ENCODE measurements around the gene BHMT2.

The BHMT2 gene, protein sequence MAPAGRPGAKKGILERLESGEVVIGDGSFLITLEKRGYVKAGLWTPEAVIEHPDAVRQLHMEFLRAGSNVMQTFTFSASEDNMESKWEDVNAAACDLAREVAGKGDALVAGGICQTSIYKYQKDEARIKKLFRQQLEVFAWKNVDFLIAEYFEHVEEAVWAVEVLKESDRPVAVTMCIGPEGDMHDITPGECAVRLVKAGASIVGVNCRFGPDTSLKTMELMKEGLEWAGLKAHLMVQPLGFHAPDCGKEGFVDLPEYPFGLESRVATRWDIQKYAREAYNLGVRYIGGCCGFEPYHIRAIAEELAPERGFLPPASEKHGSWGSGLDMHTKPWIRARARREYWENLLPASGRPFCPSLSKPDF

DNA sequence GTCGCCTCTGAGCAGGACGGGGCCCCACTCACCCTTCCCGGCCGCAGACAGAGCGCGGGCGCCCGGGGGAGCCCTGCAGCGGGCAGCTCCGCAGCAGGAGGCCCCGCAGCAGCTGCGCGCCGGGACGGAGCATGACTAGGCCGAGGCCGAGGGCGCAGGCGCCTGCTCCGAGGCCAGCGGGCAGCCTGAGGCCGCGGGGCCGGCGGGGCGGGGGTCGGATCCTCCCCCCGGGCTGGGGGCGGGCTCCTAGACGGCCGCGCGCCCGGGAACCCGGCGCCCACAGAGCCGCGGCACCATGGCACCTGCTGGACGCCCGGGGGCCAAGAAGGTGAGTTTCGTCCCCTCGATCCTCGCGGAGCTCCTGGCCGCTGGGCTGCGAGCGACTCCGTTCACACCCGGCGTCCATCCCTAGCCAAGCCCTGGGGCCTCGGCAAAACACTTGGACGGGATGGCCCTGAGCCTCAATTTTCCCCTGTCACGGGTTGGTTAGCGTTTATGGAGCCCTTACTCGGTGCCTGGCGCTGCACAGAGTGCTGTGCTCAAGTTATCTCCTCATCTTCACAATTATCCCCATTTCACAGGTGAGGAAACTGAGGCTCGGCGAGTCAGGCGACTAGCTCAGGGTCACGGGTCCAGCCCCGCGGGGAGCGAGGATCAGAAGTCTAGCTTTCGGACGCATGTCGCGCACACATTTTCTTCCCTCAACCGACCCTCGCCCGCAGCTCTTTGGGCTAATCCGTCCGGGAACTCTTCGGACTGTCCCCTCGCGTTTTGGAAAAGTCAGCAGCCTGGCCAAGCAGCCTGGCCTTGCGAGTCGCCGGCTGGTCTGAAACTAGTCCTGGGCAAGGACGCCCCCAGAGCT, at the start of gene BHMT2, which contains the start of gene DMGDH:
TSS of gene BHMT2 (plus strand) at position 280 of the 862 bp plus-strand sequence. CDS start at position 296, 16 bp downstream.
TSS of gene DMGDH (minus strand) at position 187 of the 862 bp plus-strand sequence. CDS start at position 133, 54 bp downstream.
- DNase-seq = no peak

DNA sequence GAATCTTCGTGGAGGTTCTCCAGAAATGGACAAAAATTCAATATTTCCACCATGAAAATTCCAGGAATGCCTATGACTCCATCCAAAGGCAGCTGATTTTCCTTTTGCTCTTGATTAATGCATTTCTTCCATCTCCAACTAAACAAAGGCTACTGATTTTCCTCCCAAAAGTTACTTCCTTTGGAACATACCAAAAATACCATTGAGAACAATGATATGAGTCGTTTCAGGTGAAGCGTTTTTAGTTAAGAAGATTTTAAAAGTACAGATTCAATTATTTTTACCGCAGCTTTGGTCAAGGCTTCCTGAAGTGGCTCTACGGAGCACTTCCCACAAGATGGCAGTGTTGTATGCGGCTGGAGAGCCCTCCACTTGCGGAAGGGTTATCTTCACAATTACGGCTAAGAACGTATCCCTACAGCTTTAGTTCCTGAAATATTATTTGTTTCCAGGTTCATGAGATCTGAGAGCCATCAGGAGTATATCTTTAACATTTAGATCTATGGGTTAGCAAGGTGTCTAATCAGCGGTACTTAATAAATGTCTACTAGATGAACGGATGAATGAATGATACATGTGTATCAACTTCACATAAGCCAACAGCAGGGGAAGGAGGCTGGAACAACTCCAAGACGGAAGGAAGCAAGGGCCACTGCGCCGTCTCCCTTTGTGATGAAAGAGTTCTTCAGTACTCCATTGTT, 48.6 kb upstream of the BHMT2 start:
- DNase-seq = peak; percentile 88

DNA sequence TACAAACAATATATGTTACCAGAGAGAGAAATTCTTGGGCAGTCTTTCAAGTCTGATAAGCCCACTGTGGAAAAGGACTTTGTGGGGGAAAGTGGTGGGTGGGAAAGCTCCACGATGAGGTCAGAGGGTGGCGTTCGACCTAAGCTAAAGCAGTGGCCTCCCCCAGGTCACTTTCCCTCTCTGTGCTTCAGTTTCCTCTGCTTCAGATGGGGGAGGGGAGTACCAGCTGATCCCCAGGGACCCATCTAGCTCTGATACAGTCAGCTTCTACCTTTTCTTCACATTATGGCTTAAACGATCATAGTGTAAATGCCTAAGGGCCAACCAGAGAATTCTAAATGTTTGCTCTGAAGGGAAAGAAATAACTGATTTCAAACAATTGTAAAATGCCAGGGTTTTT, 47.8 kb upstream of the BHMT2 start:
- DNase-seq = no peak

DNA sequence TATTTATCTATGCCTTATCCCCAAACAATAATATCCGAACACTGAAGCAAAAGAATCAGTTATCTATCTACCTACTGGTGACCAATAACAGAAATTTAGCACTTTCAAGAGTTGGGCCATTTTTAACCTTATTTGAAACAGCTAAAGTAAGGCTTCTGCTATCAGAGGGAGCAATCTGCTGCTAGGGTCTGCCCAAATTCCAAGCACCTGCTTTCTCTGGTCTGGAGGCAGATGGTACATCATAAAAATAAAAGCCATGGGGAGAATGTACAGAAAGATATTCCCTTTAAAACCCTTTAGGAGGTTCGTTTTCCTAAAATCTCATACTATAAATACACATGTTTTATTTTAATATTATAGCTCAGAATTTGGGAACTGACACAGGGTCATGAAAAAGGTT, 46.8 kb upstream of the BHMT2 start:
- DNase-seq = no peak

DNA sequence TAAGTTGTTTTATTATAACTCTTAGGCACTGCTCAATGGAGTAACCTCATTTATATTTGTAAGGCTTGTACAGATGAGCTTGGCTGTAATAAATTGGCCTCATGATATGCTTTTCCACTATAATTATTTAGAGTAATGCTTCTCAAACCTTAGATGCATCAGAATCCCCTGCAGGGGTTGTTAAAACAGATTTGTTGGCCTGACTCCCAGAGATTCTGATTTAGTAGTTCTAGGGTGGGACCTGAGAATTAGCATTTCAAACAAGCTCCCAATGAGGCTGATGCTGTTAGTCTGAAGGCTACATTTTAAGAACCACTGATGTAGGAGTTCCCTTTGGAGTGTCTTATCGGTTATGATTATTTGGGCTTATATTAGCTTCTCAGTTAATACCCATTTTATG, 46.2 kb upstream of the BHMT2 start:
- no peak for DNase-seq

DNA sequence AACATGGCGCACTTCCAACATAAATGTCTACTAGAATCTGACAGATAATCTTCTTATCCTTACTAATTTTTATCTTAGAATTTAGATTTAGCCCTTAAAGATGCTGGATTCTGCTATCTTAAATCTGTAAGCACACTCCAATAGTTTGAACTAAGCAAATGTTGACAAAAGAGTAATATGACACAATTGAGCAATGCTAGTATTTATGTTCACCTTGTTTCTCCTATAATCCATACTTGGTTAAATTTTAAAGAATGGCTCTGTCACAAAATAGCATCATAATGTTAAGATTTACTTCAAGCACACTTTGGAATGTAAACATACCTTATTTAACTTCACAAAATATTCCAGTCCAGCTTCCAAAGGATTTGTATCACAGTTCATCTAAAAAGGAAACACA, 45.6 kb upstream of the BHMT2 start:
- no peak for DNase-seq

DNA sequence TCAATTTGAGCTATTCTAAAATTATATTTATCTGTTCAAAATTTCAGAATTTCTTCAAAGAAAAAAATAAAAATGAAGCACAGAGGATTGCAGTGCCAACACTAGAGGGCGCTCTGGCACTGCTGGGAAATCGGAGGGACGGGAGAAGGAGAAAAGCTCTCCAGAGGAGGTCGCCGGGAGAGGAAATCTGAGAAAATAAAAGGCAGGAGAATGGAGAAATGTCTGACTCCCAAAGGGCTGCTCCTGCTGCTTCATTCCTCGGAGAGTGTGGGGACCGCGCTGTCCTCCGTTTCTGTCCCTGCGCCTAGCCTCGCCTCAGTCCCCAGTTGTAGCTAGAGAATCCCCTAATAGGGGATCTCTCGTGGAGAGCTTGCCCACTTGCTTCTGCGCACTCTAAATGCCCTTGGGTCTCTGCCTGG, 44.5 kb upstream of the BHMT2 start:
- DNase-seq = peak; percentile 69

DNA sequence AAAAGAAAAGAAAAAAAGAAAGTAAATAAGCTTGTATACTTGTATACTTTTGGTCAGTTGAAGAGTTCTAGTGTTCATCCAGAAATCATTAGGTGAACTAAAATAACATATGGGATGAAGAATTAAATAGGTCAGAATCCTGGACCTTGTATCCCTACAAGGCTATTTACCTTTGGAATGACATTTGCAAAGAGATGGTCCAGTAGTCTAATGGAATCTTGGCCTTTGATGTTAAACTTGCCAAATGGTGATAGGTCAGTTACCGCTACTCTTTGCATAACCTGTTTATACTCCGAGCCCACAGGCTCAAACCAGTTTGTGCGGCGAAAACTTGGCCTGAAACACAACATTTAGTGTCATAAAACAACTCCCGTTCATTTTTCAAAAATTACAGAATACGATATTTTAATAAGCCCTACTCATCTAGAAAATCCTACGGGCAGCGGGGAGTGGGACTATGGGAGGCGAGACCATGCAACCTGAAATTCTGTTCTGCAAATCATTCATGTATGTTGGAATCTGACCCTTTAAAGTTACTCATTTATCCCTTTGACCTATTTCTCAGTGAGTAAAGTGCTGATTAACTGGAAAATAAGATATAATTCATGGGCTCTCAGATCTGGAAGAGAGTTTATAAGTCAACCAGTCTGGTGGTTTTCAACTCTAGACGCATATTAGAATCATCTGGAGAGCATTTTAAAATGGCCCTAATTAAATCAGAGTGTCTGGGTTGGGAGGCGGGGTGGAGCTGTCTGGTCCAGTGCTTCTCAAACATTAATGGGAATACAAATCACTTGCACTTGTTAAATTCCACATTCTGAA, 38.7 kb upstream of the BHMT2 start:
- DNase-seq = peak; percentile 94

DNA sequence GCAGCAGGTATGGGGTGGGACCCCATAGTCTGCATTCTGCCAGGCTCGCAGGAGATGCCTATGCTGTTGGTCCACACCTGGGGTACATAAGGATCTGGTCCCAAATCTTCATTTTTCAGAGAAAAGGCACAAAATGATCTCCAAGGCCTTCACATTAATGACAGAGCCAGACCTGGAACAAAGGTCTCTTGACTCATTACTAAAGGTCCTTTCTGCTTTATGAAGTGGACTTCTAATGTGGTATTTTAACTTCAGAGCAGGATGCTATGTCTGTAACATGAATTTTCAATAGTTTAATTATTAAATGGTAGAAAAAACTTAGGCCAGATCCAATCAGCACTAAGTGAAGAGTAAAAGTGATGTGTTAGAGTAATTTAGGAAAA, 38.1 kb upstream of the BHMT2 start:
- DNase-seq = no peak

DNA sequence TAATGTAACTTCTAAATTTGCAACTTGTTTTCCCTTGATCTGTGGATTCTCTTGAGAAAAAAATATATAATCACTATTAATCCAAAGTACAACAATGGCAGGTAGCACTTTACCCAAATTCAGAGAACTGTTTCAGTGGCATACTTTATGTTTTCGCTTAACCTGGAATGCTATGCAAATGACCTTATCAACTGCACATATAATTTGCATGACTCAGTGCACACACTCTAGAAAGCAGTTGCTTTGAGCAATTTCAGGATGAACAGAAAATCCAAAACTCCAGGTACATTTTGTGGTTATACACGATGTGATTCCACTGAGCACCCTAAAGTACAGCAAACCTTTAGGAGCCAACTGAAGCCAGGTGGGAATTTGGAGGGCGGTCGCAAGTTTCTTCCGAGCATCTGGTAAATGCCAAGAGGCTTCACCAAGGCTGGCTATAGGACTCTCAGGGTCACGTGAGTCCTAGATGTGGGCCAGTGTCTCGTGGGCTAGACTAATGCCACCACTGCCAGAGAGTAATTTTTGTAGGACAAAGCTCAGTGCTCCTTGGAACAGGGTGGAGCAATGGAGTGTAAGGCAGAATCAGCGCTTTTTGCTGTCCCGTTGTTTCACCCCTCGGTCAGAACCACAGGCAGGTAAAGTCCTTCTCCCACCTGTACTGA, 37.4 kb upstream of the BHMT2 start:
- no peak for DNase-seq

DNA sequence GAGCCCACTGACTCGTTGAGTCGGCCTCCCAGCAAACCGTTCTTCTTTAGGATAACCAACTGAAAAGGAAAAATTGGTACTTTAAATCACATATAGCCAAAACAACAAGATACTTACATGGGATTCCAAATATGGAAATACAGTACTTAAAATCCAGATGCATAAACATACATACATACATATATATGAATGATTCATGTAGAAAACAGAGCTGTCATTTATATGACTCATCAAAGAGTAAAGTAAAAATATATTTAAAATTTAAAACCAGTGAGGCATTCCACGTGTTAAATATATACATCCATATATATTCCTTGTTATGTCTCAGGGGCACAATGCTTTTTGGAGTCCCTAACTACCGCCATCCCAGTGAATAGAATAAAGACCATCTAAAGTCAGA, 36.8 kb upstream of the BHMT2 start:
- no peak for DNase-seq

DNA sequence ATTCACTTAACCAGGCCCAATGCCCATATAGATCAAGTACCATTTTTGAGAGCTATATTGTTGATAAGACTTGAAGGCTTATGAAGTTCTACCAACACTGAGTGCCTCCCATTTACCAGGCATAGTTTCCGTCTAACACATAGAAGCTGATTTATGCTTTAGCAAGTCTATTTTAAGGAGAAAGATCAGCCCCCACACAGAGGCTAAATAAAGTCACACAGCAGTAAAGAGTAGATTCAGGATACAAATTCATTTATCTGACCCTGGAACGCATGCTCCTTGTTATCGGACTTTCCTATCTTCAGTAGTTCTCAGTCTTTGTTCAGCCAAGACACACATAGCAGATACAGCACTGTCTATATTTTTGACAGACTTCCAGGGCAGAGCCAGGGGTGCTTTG, 34.3 kb upstream of the BHMT2 start:
- no peak for DNase-seq

DNA sequence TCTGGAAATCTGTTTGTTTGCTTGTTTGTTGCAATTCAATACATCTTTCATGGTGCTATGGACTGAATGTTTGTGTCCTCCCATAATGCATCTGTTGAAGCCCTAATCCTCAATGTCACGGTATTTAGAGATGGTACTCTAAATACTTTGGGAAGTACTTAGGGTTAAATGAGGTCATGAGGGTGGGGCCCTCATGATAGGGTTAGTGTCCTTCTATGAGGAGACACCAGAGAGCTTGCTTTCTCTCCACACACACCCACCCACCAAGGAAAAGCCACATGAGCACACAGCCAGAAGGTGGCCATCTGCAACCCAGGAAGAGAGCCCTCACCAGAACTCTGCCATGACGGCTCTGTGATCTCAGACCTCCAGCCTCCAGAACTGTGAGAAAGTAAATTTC, 32.8 kb upstream of the BHMT2 start:
- no peak for DNase-seq

DNA sequence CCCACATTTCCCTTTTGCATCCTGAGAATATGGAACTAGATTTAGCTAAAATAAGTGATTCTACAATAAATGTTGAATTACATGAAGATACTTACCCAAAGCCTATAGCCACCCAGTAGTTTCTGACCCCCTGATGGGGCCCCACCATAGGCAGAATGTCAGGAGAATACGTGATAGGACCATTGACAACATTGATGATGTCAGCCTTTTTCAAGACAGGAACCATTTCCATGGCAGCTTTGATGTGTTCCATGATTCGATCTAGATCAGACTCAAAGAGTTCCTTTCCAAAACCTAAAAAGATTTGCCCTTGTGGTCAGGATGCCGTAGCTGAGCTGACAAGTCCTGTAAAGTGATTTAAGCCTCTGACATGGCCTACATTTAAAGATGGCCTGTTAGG, 27.4 kb upstream of the BHMT2 start:
- no peak for DNase-seq

DNA sequence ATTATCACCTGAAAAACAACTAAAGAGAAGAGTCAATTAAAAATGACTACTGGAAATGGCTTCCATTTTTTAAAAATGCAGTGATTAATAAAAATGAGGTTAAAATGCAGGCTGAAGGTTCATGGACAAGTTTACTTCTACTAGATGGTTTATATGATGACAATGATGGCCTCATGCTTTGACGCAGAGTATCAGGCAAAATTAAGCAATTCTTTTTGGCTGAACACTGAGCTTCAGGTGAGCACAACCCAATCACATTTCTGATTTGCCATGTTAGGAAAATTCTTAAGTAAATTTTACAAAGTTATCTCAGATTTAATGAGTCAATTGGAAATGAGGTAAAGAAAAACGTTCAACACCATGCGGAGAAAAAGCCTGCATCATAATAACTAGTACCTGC, 22.4 kb upstream of the BHMT2 start:
- no peak for DNase-seq

DNA sequence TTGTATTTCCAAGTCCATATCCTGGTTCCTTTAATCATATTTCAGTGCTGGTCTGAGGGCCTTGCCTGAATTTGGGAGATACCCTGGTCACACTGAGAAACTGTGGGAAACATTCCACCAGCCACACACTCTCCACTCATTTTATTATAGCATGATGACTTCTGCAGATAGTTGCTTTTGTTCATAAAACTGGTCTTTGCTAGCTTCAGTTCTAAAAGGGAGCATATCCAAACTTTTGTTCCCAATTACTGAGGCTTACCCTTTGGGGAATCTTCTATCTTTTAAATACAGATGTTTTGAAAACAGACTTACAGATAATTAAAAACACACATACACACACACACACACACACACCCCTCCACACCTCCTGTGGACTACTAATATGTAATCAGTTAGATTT, 21.1 kb upstream of the BHMT2 start:
- DNase-seq = no peak

DNA sequence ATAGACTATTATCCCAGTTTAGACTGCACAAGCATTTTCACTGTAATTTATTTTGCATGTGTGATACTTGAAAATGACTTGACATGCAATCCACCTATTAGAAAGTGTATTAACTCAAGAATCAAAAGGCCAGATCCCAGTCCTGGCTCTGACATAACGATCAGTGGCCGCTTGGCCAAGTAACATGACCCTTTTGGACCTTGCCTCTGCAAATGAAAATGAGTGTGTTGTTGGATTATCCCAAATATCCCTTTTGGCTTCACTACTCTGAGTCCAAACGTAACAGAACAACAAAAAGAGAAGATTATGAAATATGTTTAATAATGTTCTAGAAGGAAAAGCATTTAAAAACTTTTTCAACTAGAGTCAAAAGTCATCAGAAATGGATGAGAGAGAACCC, 19.1 kb upstream of the BHMT2 start:
- DNase-seq = no peak

DNA sequence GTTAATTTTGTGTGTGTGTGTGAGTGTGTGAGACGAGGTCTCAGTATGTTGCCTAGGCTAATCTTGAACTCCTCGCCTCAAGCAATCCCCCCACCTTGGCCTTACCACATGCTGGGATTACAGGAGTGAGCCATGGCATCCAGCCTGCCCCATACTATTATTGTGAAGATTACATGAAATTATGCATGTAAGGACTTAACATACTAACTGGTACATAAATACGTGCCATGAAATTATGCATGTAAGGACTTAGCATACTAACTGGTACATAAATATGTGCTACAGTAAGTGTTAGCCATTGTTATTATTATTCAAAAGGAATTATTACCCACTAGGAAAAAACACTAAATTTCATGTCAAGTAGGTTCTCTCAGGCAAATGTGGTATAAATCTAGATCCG, 16.2 kb upstream of the BHMT2 start:
- DNase-seq = no peak

DNA sequence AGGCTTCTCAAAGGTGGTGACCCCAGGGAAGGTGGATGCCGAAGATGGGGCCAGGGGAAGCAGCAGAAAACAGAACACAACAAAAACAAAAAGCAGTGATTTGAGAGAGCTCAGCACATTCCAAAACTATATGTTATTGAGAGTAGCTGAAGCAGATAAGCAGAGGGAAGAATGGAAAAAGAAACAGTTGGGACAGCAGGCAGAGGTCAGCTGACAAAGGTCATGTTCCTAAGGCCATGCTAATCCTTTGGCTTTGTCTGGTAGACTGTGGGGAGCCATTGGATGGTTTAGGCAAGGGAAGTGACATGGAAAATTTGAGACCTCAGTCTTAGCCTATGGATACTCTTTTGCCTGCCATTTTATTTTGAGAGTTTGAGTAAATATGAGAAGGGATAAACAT, 14.6 kb upstream of the BHMT2 start:
- DNase-seq = no peak

DNA sequence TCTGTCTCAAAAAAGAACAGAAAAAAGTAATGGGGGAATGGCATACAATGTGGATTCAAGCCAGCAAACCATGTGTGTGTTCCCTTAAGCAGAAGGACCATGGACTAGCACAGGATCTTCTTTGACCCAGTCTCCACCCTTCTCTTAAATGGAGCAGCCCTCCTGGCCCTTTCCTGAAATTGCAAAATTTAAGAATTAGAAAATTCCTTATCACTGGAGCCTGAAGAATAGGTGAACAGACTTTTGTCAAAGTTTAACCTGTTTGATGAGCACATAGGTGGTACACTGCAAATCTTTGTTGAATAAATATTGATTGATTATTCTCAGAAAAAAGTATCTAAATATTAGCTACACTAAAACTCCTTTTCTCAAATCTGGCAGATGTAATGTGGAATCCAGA, 12.7 kb upstream of the BHMT2 start:
- no peak for DNase-seq

DNA sequence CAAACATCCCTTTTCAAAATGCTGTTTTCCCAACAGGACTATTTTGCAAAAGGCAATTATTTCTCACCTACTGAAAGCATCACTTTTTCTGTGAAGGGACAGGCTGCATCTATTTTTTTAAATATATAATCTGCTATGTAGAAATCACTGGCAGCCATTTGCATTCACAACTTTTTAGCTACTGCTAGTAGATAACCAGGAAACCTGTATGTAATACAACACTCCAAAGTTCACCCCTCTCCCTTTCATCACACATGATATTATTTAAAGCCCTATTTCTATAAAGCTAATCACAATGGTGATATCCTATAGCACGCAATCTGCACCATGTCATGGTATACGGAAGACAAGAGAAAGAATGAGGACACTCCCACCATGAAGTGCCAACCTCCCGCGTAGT, 9.9 kb upstream of the BHMT2 start:
- DNase-seq = no peak

DNA sequence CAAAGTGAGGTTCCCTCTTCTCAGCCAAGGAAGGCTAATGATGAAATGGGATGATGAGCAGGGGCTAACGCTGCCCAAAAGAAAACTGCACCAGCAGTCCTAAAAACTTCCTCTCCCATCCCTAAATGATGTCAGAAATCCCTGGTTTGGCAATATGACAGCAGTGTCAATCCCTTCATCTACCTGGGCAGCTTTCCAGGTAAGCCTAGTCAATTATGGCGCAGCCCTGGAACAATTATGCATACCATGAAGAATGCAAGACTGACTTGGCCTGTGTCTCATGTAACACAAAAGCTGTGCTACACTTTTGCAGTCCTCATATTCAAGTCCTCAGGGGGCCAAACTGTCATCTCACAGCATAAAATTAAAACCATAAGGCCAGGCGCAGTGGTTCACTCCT, 7.1 kb upstream of the BHMT2 start:
- DNase-seq = no peak
